ENCODE data around the gene OBSL1.

- TF ChIP-seq CTCF (conservative IDR thresholded peaks at IDR 0.05; ENCODE audit: low read length) (no peak), EZH2phosphoT487 (IDR thresholded peaks at IDR 0.05; ENCODE audit: borderline replicate concordance) (no peak)
Measured at GRCh38 chr2:219574484-219575311, 3.4 kb upstream of the OBSL1 start.
